Osteocyte (in vitro differentiated cells): ENCODE measurements around the gene NRP2. TPM values are rescaled to one million over a fixed set of nuclear protein-coding genes. Genes with fewer than 3 reads are reported as not detected.

Source experiments
- DNase-seq: peaks from one replicate; pipeline ENCODE4 v3.0.0; 2021; ENCODE audit warnings: mixed read lengths; ENCODE audit not compliant: unreplicated experiment; ENCODE audit errors: extremely low spot score
- H3K27ac Mint-ChIP-seq: one replicate; pipeline ENCODE4 v1.8.0; 2021; ENCODE audit warnings: mild to moderate bottlenecking, mixed read lengths; ENCODE audit not compliant: unreplicated experiment
- H3K27me3 Mint-ChIP-seq: one replicate; pipeline ENCODE4 v1.8.0; 2021; ENCODE audit warnings: mixed read lengths; ENCODE audit not compliant: unreplicated experiment
- H3K36me3 Mint-ChIP-seq: one replicate; pipeline ENCODE4 v1.8.0; 2021; ENCODE audit warnings: mixed read lengths; ENCODE audit not compliant: unreplicated experiment
- H3K4me1 Mint-ChIP-seq: one replicate; pipeline ENCODE4 v1.8.0; 2021; ENCODE audit warnings: mixed read lengths; ENCODE audit not compliant: unreplicated experiment
- H3K4me3 Mint-ChIP-seq: one replicate; pipeline ENCODE4 v1.8.0; 2021; ENCODE audit warnings: mild to moderate bottlenecking, moderate library complexity, mixed read lengths; ENCODE audit not compliant: unreplicated experiment
- H3K9me3 Mint-ChIP-seq: one replicate; pipeline ENCODE4 v1.8.0; 2021; ENCODE audit warnings: mixed read lengths; ENCODE audit not compliant: unreplicated experiment
- CTCF ChIP-seq: fragments of 200-600 bp; sonication (generic); IDR thresholded peaks from 2 replicates; pipeline ENCODE4 v1.5.0; 2021; ENCODE audit warnings: antibody characterized with exemption, mild to moderate bottlenecking, moderate library complexity
- total RNA-seq: library from RNA; stranded (reverse); gene quantifications from 2 replicates; pipeline ENCODE4 v1.2.1, GENCODE V29; 2021

Gene NRP2
- total RNA-seq, 1 donor from 2014 or later: 52.4 TPM

- H3K4me1 Mint-ChIP-seq: peaks cover 9% of the 10 kb centered on the region
- DNase-seq: no peak
- H3K27ac Mint-ChIP-seq: no peak overlapping the region
- H3K9me3 Mint-ChIP-seq: no peaks in the 10 kb centered on the region
- H3K4me3 Mint-ChIP-seq: no peak overlapping the region
- no peaks in the 10 kb centered on the region for H3K36me3 Mint-ChIP-seq
- no peaks in the 10 kb centered on the region for H3K27me3 Mint-ChIP-seq
- TF ChIP-seq CTCF: no peak
These were observed 26.4 kb upstream of the NRP2 start for GRCh38 chr2:205655779-205656456.

GRCh38 chr2:205656461-205656860 is 25.8 kb upstream of the NRP2 start:
- Mint-ChIP-seq H3K27me3 (no peaks in the 10 kb centered on the region), H3K27ac (no peak overlapping the region), H3K4me3 (no peak overlapping the region), H3K4me1 (peaks cover 14% of the 10 kb centered on the region), H3K9me3 (no peaks in the 10 kb centered on the region), H3K36me3 (no peaks in the 10 kb centered on the region)
- no peak for DNase-seq
- no peak for TF ChIP-seq CTCF

- Mint-ChIP-seq H3K4me3 (no peak overlapping the region), H3K27me3 (no peaks in the 10 kb centered on the region), H3K4me1 (peaks cover 15% of the 10 kb centered on the region), H3K27ac (no peak overlapping the region), H3K9me3 (no peaks in the 10 kb centered on the region), H3K36me3 (no peaks in the 10 kb centered on the region)
- TF ChIP-seq CTCF: no peak
- no peak for DNase-seq
These were observed 25.4 kb upstream of the NRP2 start for GRCh38 chr2:205656941-205657340.

- Mint-ChIP-seq H3K27me3 (no peaks in the 10 kb centered on the region), H3K36me3 (no peaks in the 10 kb centered on the region), H3K4me1 (peaks cover 15% of the 10 kb centered on the region), H3K9me3 (no peaks in the 10 kb centered on the region), H3K4me3 (no peak overlapping the region), H3K27ac (no peak overlapping the region)
- no peak for DNase-seq
- no peak for TF ChIP-seq CTCF
These were observed 24.7 kb upstream of the NRP2 start for GRCh38 chr2:205657579-205657978.

GRCh38 chr2:205658068-205658467 is 24.2 kb upstream of the NRP2 start:
- Mint-ChIP-seq H3K4me3 (no peak overlapping the region), H3K27ac (no peak overlapping the region), H3K9me3 (no peaks in the 10 kb centered on the region), H3K36me3 (no peaks in the 10 kb centered on the region), H3K27me3 (no peaks in the 10 kb centered on the region), H3K4me1 (peaks cover 15% of the 10 kb centered on the region)
- no peak for DNase-seq
- no peak for TF ChIP-seq CTCF
